ENCODE data around the gene PTPRD.

PTPRD gene

DNA sequence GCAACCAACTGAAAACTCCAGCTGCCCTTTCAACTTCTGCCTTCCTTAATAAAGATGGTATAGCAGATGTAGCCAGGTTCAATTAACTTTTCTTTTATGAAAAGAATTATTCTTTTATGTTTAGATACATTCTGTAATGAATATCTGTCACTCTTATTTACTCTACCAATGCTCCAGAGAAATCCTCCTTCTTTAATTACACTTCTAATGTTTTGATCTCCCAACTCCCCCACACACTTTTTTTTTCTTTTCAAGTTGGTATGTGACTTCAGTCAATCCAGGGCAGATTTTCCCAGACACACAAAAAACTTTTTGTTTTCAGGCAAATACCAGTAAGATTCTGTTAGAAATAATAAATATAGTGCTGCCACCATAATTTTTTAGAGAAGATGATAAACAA lies 1813.2 kb downstream of the PTPRD start:
- TF ChIP-seq, protein P1, sequence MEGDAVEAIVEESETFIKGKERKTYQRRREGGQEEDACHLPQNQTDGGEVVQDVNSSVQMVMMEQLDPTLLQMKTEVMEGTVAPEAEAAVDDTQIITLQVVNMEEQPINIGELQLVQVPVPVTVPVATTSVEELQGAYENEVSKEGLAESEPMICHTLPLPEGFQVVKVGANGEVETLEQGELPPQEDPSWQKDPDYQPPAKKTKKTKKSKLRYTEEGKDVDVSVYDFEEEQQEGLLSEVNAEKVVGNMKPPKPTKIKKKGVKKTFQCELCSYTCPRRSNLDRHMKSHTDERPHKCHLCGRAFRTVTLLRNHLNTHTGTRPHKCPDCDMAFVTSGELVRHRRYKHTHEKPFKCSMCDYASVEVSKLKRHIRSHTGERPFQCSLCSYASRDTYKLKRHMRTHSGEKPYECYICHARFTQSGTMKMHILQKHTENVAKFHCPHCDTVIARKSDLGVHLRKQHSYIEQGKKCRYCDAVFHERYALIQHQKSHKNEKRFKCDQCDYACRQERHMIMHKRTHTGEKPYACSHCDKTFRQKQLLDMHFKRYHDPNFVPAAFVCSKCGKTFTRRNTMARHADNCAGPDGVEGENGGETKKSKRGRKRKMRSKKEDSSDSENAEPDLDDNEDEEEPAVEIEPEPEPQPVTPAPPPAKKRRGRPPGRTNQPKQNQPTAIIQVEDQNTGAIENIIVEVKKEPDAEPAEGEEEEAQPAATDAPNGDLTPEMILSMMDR (IDR thresholded peaks at IDR 0.05; ENCODE audit: low read depth, low read length): no peak

DNA sequence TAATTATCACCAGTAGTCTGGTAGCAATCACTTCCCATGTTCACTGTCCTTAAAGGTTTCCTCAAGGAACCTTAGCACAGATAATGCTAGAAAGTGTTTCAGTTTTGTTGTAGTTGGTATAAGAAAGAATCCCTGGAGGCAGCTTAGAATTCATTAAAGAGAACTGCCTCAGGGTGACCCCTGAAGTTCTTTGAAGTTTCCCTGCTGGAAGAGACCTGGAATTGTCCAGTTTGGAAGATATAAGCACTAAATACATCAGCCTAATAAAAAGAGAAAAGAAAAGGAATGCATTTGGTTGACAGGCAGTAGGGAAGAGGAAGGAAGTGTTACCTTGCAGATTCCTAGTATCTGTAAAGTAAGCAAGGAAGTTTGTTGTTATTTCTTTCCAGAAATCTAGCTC lies 1813.6 kb downstream of the PTPRD start:
- H3K4me3 ChIP-seq (ENCODE audit: low read depth, low read length): no peak overlapping the region
- TF ChIP-seq, protein P1 (IDR thresholded peaks at IDR 0.05; ENCODE audit: low read depth, low read length): no peak

More for the DNA sequence above, 1813.2 kb downstream of the PTPRD start:
- no peak overlapping the region for H3K4me3 ChIP-seq (ENCODE audit: low read depth, low read length)

DNA sequence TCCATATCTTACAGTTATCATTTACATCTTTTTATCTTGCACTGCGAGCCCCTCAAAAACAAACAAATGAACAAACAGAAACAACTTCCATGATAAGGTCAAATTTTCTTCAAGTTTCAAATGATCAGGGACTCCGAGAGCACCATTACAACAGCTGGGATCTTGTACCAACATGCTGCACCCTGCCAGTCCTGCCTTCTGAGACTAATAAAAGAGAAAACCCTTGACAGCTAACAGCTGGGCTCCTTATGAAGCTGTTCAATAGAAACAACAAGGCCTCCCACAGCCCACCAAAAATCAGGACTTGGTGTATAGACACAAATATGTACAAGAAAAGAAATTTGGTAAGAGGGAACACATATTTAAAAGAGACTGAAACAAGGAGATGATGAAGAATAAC lies 1828.0 kb downstream of the PTPRD start:
- no peak overlapping the region for H3K4me3 ChIP-seq (ENCODE audit: low read depth, low read length)
- TF ChIP-seq, protein P1 (IDR thresholded peaks at IDR 0.05; ENCODE audit: low read depth, low read length): no peak

DNA sequence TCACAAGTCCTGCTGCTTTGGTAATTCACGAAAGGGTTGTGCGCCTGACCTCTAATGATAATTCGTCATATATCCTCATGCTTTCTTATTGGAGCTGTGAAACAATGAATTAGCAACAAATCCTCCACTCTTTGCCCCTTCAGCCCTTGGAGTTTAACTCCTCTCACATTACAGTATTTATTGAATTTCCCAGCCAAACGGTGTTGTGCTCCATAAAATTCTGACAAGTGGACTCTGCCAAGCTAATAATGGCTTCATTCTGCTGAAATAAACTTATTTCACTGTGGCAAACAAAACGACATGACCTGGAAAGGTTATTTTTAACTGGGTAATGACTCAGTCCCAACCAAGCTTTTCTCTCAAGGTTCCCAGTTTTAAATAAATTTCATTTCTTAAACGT lies 1828.9 kb downstream of the PTPRD start:
- TF ChIP-seq, protein P1 (IDR thresholded peaks at IDR 0.05; ENCODE audit: low read depth, low read length): no peak

GRCh38 chr9:8782237-8782636 lies 1830.6 kb downstream of the PTPRD start:
- TF ChIP-seq, protein P1 (IDR thresholded peaks at IDR 0.05; ENCODE audit: low read depth, low read length): no peak
- no peak overlapping the region for H3K4me3 ChIP-seq (ENCODE audit: low read depth, low read length)

More for the DNA sequence above, 1828.9 kb downstream of the PTPRD start:
- H3K4me3 ChIP-seq (ENCODE audit: low read depth, low read length): no peak overlapping the region

- H3K4me3 ChIP-seq (ENCODE audit: low read depth, low read length): no peak overlapping the region
- TF ChIP-seq, protein P1 (IDR thresholded peaks at IDR 0.05; ENCODE audit: low read depth, low read length): no peak
These were observed 1831.3 kb downstream of the PTPRD start for GRCh38 chr9:8781458-8781857.

DNA sequence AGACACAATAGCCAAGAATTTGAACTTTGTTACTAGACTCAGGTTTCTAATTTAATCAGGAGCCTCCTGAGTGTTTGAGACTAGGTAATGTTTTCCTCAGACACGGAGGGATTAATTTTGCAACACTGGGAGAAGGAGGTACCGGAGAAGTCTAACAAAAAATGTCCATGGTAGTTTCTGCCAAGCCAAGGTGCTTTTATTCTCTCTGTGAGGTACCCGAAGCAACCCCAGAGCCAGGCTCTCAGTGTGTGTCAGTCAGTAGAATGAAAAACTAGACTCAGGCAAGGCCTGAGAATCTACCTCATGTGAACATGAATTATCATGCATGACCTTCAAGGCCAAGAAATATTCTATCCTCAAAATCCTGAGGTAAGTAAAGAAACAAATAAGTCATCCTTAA lies 1832.4 kb downstream of the PTPRD start:
- H3K4me3 ChIP-seq (ENCODE audit: low read depth, low read length): no peak overlapping the region
- TF ChIP-seq, protein P1 (IDR thresholded peaks at IDR 0.05; ENCODE audit: low read depth, low read length): no peak
